Panc1 (cell line): ENCODE results near the gene ABCF2.

Experiments
- POLR2AphosphoS5 ChIP-seq: IDR thresholded peaks from 2 replicates; pipeline ENCODE4 v1.6.1; 2012; ENCODE audit warnings: mild to moderate bottlenecking, low read depth, low read length, moderate library complexity
- REST ChIP-seq, 2 experiments: IDR thresholded peaks; 2 replicates each; pipeline ENCODE4 v1.6.1; 2011 to 2012; ENCODE audit warnings: low read depth in 2 of 2, control low read depth in 1 of 2, low read length in 1 of 2, mild to moderate bottlenecking in 1 of 2, moderate library complexity in 1 of 2; ENCODE audit not compliant: insufficient read depth in 1 of 2
- TF ChIP-seq, protein P1 (sequence below): fragments of 450-650 bp; IDR thresholded peaks from 2 replicates; pipeline ENCODE4 v1.5.1; 2017; ENCODE audit warnings: mild to moderate bottlenecking

DNA sequence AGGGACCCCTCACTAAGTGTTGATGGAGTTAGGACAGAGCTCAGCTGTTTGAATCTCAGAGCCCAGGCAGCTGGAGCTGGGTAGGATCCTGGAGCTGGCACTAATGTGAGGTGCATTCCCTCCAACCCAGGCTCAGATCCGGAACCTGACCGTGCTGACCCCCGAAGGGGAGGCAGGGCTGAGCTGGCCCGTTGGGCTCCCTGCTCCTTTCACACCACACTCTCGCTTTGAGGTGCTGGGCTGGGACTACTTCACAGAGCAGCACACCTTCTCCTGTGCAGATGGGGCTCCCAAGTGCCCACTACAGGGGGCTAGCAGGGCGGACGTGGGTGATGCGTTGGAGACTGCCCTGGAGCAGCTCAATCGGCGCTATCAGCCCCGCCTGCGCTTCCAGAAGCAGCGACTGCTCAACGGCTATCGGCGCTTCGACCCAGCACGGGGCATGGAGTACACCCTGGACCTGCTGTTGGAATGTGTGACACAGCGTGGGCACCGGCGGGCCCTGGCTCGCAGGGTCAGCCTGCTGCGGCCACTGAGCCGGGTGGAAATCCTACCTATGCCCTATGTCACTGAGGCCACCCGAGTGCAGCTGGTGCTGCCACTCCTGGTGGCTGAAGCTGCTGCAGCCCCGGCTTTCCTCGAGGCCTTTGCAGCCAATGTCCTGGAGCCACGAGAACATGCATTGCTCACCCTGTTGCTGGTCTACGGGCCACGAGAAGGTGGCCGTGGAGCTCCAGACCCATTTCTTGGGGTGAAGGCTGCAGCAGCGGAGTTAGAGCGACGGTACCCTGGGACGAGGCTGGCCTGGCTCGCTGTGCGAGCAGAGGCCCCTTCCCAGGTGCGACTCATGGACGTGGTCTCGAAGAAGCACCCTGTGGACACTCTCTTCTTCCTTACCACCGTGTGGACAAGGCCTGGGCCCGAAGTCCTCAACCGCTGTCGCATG, 10.5 kb upstream of the ABCF2 start:
- TF ChIP-seq, protein P1, sequence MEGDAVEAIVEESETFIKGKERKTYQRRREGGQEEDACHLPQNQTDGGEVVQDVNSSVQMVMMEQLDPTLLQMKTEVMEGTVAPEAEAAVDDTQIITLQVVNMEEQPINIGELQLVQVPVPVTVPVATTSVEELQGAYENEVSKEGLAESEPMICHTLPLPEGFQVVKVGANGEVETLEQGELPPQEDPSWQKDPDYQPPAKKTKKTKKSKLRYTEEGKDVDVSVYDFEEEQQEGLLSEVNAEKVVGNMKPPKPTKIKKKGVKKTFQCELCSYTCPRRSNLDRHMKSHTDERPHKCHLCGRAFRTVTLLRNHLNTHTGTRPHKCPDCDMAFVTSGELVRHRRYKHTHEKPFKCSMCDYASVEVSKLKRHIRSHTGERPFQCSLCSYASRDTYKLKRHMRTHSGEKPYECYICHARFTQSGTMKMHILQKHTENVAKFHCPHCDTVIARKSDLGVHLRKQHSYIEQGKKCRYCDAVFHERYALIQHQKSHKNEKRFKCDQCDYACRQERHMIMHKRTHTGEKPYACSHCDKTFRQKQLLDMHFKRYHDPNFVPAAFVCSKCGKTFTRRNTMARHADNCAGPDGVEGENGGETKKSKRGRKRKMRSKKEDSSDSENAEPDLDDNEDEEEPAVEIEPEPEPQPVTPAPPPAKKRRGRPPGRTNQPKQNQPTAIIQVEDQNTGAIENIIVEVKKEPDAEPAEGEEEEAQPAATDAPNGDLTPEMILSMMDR: no peak
- TF ChIP-seq REST (IDR thresholded peaks at IDR 0.05; ENCODE audit: insufficient read depth in 1 of 2, low read depth in 2 of 2, low read length in 1 of 2) (no peak), POLR2AphosphoS5 (no peak)
